HG03439 (cell line): ENCODE data around the gene CLDN8.

Source experiments
- ATAC-seq: cut with Tn5 transposase; IDR thresholded peaks from one replicate; pipeline ENCODE4 v1.9.1; 2021; ENCODE audit warnings: mild to moderate bottlenecking, moderate library complexity; ENCODE audit not compliant: unreplicated experiment

Gene CLDN8

DNA sequence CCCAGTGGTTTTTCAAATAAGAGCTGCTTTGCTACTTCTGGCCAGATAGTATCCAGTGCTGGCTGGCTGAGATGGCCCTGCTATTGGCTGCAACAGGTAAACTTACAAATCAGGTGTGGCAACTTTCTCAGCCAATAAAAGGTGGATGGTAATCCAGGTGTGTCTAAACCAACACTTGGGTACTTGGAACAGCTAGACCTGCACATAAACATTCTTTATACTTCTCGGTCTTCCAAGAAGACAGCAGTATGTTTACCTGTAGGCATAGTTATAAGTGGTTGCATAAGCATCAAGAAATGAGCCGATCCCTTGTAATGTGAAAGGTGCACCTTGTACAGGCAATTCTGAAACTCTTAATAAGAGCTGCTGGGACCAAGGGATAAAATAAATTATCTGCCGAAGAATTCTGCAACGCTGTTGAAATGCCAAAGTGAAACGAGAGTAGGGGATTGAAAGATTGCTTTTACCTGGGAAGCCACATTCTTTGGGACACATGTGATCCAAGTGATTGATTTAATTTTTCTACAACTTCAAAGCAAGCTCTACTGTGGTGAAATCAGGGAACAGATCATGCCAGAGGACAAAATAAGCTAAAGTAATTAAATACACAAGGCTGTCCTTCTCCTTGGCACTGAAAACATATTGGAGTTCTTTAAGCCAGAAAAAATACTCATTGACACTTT lies at the start of gene CLDN8:
Gene CLDN8, minus strand, starts transcription at position 57 of the 683 bp plus-strand sequence. CDS start 172 bp downstream, outside the sequence.
- no peak for ATAC-seq

GRCh38 chr21:30257773-30258172 lies 41.9 kb upstream of the CLDN8 start:
- no peak for ATAC-seq

DNA sequence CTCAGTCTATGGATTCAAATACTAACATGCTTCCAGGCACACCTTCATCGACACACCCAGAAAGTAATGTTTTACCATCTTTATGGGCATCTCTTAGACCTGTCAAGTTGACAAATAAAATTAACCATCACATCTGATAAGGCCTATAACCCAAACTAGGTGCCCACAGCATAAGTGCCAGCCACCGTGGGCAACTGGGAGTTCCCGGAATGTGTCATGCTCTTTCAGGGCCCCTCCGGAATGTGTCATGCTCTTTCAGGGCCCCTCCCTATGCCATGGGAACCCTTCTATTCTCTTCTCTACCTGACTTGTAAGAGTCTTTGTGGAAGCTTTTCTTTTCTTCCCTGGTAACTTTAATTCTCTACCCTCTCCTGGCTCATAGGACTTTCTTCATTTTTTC lies 40.2 kb upstream of the CLDN8 start:
- no peak for ATAC-seq

DNA sequence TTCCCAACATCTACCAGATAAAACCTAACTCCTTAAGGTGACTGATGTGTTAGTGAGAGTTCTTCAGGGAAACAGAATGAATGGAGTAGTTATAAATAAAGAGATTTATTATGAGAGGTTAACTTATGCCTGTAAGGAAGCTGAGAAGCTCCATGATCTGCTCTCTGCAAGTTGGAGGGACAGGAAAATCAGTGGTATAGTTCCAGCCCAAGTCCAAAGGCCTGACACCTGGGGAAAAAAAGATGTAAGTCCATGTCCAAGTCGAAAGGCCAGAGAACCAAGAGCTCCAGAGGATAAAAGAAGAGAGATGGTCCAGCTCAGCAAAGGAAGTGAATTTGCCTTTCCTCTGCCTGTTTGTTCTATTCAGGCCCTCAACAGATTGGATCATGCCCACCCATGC lies 39.8 kb upstream of the CLDN8 start:
- no peak for ATAC-seq

DNA sequence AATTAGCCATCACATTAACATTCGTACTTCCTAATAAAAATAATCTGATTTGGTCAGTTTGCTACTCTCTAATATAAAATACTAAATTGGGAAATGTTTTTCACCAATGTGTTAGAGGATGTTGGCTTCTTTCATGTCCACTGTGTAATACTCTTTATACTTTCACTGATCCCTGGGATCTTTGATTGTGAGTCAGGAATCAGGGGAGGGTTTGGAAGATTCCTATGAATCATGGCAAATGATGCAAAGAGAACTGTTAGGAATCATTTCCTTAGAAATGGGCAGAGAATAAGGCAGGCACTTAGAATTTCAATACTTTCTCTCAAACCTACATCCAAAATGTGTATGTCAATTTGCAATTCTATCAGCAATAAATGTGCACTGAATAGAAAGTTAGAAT lies 35.9 kb upstream of the CLDN8 start:
- ATAC-seq = no peak

DNA sequence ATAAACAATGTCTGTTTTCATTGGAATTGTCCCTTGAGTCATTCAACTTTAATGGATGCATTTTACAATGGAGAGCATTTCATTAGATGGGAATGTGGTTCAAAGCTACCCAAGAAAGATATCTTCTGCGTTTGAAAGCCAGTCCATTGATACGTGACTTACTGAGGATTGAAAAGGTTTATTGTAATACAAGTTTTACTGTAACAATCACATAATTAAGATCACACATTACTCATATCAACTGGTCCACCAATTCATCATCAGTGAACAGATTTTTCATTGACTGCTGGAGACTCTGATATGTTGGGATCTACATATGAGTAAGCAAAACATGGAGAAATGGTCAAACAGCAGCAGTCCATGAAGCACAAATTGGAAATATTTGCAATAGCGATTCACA lies 34.0 kb upstream of the CLDN8 start:
- no peak for ATAC-seq

DNA sequence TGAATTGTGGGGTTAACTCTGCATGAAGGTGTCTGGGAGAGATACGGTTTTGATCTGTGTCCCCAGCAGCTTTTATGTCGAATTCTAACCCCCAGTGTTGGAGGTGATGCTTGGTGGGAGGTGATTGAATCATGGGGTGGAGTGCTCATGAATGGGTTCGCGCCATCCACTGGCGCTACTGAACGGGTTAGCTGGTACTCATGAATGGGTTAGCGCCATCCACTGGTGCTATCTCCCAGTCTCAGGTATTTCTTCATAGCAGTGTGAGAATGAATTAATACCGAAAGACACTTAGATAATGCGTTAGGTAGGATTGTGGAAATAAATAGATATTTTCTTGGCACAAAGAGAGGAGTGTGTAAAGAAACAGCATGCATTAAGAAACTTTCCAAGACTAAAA lies 32.9 kb upstream of the CLDN8 start:
- no peak for ATAC-seq

- no peak for ATAC-seq
Observed at GRCh38 chr21:30245061-30245460, 29.2 kb upstream of the CLDN8 start.

- ATAC-seq = no peak
Observed at GRCh38 chr21:30243691-30244090, 27.8 kb upstream of the CLDN8 start.

GRCh38 chr21:30240661-30241060 lies 24.8 kb upstream of the CLDN8 start:
- ATAC-seq = no peak

- ATAC-seq = no peak
Observed at GRCh38 chr21:30238168-30238567, 22.3 kb upstream of the CLDN8 start.

DNA sequence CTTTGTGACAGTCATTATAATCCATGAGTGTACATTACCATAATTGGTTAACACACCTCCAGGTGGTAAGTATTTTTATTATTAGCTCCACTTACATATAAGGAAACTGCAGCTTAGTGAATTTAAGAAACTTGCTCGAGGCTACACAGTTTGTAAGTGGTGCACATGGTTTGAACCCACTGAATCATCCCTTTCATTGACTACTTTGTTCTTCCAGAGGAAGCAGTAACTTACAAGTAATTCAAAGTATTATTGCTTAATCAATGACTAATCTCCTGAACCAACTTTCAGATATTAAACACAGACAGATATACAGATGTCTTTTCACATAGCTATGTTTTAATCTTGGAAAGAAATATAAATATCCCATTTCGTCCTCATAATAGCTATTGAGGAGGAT lies 18.7 kb upstream of the CLDN8 start:
- ATAC-seq = no peak

- no peak for ATAC-seq
Observed at GRCh38 chr21:30234050-30234449, 18.2 kb upstream of the CLDN8 start.

GRCh38 chr21:30233228-30234020 lies 17.5 kb upstream of the CLDN8 start:
- no peak for ATAC-seq

DNA sequence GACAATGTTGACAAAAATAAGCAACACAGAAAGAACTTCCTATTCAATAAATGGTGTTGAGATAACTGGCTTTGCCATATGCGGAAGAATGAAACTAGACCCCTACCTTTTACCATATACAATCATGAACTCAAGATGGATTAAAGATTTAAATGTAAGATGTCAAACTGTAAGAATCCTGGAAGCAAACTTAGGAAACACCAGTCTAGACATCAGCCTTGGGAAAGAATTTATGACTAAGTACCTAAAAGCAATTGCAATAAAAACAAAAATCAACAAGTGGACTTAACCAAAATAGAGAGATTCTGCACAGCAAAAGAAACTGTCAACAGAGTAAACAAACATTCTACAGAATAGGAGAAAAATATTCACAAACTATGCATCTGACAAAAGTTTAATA lies 16.1 kb upstream of the CLDN8 start:
- no peak for ATAC-seq

DNA sequence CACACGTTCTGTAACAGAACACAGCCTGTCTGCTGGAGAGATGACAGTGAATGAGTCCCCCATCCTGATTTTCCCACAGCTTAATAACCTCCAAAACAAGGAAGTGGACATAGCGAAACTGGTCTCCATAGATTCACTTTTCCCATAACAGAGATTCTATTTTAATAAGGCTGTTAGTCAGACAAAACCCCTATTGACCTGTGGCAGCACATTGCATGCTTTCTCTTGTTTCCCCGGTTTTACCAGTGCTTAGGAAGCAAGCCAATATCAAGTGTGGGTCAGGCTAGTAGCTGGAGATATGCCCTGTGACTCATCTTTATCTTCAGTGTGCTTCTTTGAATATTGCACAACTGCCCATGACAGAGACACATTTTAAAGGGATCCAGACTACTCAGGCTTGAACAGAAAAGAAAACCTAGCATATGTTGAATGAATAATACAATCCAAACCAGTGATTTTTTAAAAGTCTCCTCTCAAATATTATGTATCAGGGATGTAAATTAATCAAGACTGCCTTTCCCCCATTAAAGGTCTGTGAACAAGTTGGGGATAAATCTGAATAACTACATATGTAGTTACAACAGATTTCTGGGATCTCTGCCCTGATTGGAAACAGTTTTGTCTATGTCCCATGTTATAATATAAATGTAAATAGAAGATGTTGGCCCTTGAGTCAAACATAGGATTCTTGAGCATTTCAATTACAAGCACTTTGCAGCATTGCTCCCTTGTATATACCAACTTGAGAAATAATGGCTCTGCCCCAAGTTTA lies 11.9 kb upstream of the CLDN8 start:
- ATAC-seq = no peak

GRCh38 chr21:30227128-30227527 lies 11.2 kb upstream of the CLDN8 start:
- ATAC-seq = no peak

DNA sequence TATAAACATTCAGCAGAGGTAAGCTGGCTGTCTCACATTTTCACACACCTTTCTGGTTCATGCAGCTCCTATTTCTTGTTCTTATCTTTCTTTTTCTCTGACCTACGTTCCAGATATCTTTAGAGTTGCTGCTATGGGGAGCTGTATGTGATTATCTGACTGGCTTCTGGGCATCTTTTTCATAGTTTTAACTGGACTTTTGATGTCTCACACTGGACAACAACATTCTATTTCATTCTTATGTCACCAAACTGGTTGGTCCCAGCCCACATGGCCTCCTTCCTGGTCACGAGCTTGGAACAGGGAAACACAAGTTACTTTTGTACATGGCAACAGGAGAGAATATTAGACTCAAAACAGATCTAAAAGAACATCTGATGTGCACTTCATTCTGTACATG lies 7.7 kb upstream of the CLDN8 start:
- no peak for ATAC-seq

GRCh38 chr21:30222724-30223123 lies 6.8 kb upstream of the CLDN8 start:
- ATAC-seq = no peak

DNA sequence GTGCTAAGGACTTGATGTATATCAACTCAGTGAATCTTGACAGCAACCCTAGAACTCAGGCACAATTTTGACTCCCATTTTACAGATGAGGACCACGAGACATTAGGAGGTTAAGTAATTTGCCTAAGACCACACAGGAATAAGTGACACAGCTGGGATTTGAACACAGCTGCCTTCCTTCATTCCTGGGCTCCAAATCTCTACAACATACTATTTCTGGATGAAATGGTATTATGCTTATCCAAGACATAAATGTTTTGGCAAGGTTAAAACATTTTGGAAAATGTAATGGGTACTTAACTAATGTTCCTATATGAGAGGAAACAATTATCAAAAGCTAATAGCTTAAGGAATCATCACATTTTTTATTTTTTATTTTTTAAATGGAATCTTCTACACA lies 4.8 kb downstream of the CLDN8 start:
- no peak for ATAC-seq

- ATAC-seq = no peak
Observed at GRCh38 chr21:30209601-30210000, 6.3 kb downstream of the CLDN8 start.

DNA sequence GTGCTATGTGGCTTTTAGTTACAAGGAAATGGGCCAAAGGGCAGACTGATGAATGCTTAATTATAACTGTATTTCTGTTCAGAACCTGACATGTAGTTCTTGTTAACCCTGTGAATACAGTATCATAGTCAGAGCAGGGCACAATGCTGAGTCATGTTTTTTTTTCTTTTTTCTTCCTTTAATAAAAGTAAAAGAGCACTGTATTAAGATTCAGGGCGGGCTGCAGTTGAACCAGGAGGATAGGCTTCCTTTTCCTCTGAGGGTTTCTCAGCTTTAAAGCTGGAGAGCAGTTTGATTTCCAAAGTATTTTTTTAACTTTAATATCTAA lies 8.7 kb downstream of the CLDN8 start:
- no peak for ATAC-seq
